G401 (cell line): ENCODE results near the gene FLT4. TPM values are rescaled to one million over a fixed set of nuclear protein-coding genes. Genes with fewer than 3 reads are reported as not detected.
"Not testable (repeated sequence)": the region's sequence is repeated elsewhere in the genome, so short reads cannot be mapped to it uniquely, and the experiment has no call there.

ENCODE experiments used
- DNase-seq: peaks from one replicate; pipeline ENCODE4 v3.0.0-alpha.2; 2015; ENCODE audit warnings: low spot score
- in situ Hi-C: cut with HindIII; loops from 2 replicates; pipeline ENCODE4 v1.10.0; 2016; ENCODE audit warnings: low sequenced_read_pairs, mixed read lengths
- total RNA-seq: library from RNA; depleted of rRNA; stranded (reverse); fragments of >200 nt; shearing (Covaris generic); gene quantifications from 2 replicates; pipeline ENCODE4 v1.2.3, GENCODE V29; 2014

The FLT4 gene
- total RNA-seq, 1 experiment from 2014 or later = 15.7 TPM

- DNase-seq, in situ Hi-C loops: not testable (repeated sequence)
Observed at GRCh38 chr5:180671958-180672524, 22.6 kb upstream of the FLT4 start.

- in situ Hi-C loops = no loop called here
- peak; percentile 68 for DNase-seq
Observed at GRCh38 chr5:180670586-180671359, 21.4 kb upstream of the FLT4 start.

- no peak for DNase-seq
- in situ Hi-C loops = no loop called here
Observed at GRCh38 chr5:180670157-180670556, 20.8 kb upstream of the FLT4 start.

GRCh38 chr5:180669661-180670060 is 20.3 kb upstream of the FLT4 start:
- in situ Hi-C loops = no loop called here
- DNase-seq = no peak

- DNase-seq = no peak
- in situ Hi-C loops = no loop called here
Observed at GRCh38 chr5:180668835-180669596, 19.6 kb upstream of the FLT4 start.

- in situ Hi-C loops = no loop called here
- DNase-seq = no peak
Observed at GRCh38 chr5:180666812-180667211, 17.4 kb upstream of the FLT4 start.

- no peak for DNase-seq
- in situ Hi-C loops = no loop called here
Observed at GRCh38 chr5:180665682-180666404, 16.4 kb upstream of the FLT4 start.

- in situ Hi-C loops = no loop called here
- no peak for DNase-seq
Observed at GRCh38 chr5:180658774-180659564, 9.6 kb upstream of the FLT4 start.

GRCh38 chr5:180655243-180655642 is 5.8 kb upstream of the FLT4 start:
- in situ Hi-C loops, DNase-seq: not testable (repeated sequence)

GRCh38 chr5:180652771-180653170 is 3.4 kb upstream of the FLT4 start:
- in situ Hi-C loops = no loop called here
- DNase-seq = no peak

- no peak for DNase-seq
- in situ Hi-C loops = no loop called here
Observed at GRCh38 chr5:180652346-180652745, 2.9 kb upstream of the FLT4 start.

GRCh38 chr5:180648658-180649296 is 623 bp downstream of the FLT4 start:
- in situ Hi-C loops = no loop called here
- no peak for DNase-seq

GRCh38 chr5:180647941-180648500 is 1.4 kb downstream of the FLT4 start:
- in situ Hi-C loops = no loop called here
- DNase-seq = no peak

GRCh38 chr5:180647465-180647864 is 1.9 kb downstream of the FLT4 start:
- DNase-seq = no peak
- in situ Hi-C loops = no loop called here

GRCh38 chr5:180646963-180647305 is 2.5 kb downstream of the FLT4 start:
- in situ Hi-C loops = no loop called here
- DNase-seq = no peak

GRCh38 chr5:180646289-180646962 is 3.0 kb downstream of the FLT4 start:
- in situ Hi-C loops = no loop called here
- no peak for DNase-seq

- DNase-seq = no peak
Observed at GRCh38 chr5:180645274-180646204, 3.9 kb downstream of the FLT4 start.

More at GRCh38 chr5:180645274-180646204, 3.9 kb downstream of the FLT4 start:
- in situ Hi-C loops = no loop called here
